Hepatocyte (in vitro differentiated cells): ENCODE results near the gene SIK3. TPM values are rescaled to one million over a fixed set of nuclear protein-coding genes. Genes with fewer than 3 reads are reported as not detected.

Experiments
- DNase-seq: peaks from one replicate; pipeline ENCODE4 v3.0.0-alpha.2; 2016; ENCODE audit warnings: low spot score
- H2AFZ ChIP-seq: fragments of 200-600 bp; sonication (generic); 2 replicates; pipeline ENCODE4 v1.6.0; 2016; ENCODE audit warnings: antibody characterized with exemption, mild to moderate bottlenecking
- H3K27ac ChIP-seq: fragments of 200-600 bp; sonication (generic); 2 replicates; pipeline ENCODE4 v1.5.1; 2016; ENCODE audit warnings: mild to moderate bottlenecking
- H3K27me3 ChIP-seq: fragments of 200-600 bp; sonication (generic); 2 replicates; pipeline ENCODE4 v1.6.1; 2016
- H3K36me3 ChIP-seq: fragments of 200-600 bp; sonication (generic); replicated peaks from 2 replicates; pipeline ENCODE4 v1.5.1; 2016; ENCODE audit warnings: low read depth; ENCODE audit not compliant: insufficient read depth
- H3K4me1 ChIP-seq: fragments of 200-600 bp; sonication (generic); 2 replicates; pipeline ENCODE4 v1.5.1; 2016; ENCODE audit warnings: mild to moderate bottlenecking, moderate library complexity; ENCODE audit not compliant: insufficient read depth
- H3K4me2 ChIP-seq: fragments of 200-600 bp; sonication (generic); 2 replicates; pipeline ENCODE4 v1.6.0; 2016
- H3K4me3 ChIP-seq: fragments of 200-600 bp; sonication (generic); 2 replicates; pipeline ENCODE4 v1.5.1; 2016; ENCODE audit warnings: mild to moderate bottlenecking
- H3K79me2 ChIP-seq: fragments of 200-600 bp; sonication (generic); 2 replicates; pipeline ENCODE4 v1.6.0; 2017; ENCODE audit warnings: mild to moderate bottlenecking
- H3K9me2 ChIP-seq: fragments of 200-600 bp; sonication (generic); replicated peaks from 2 replicates; pipeline ENCODE4 v1.6.0; 2017; ENCODE audit warnings: mild to moderate bottlenecking; ENCODE audit not compliant: insufficient read depth
- H3K9me3 ChIP-seq: fragments of 200-600 bp; sonication (generic); 2 replicates; pipeline ENCODE4 v1.5.1; 2016; ENCODE audit warnings: low read depth, mild to moderate bottlenecking
- H4K20me1 ChIP-seq: fragments of 200-600 bp; sonication (generic); 2 replicates; pipeline ENCODE4 v1.6.0; 2016; ENCODE audit warnings: mild to moderate bottlenecking; ENCODE audit not compliant: insufficient read depth, poor library complexity, severe bottlenecking
- CTCF ChIP-seq: fragments of 200-600 bp; sonication (generic); IDR thresholded peaks from 2 replicates; pipeline ENCODE4 v1.5.1; 2016; ENCODE audit warnings: antibody characterized with exemption, mild to moderate bottlenecking; ENCODE audit not compliant: poor library complexity
- EZH2 ChIP-seq: fragments of 200-600 bp; sonication (generic); IDR thresholded peaks from 2 replicates; pipeline ENCODE4 v1.6.1; 2016; ENCODE audit warnings: antibody characterized with exemption, mild to moderate bottlenecking, borderline replicate concordance
- EZH2phosphoT487 ChIP-seq: fragments of 200-600 bp; sonication (generic); IDR thresholded peaks from one replicate; pipeline ENCODE4 v1.6.1; 2018; ENCODE audit warnings: antibody characterized with exemption, mild to moderate bottlenecking, low read depth, moderate library complexity; ENCODE audit not compliant: unreplicated experiment, severe bottlenecking
- WGBS: methylation state at CpG from one replicate; pipeline ENCODE4 v1.1.6; 2016; ENCODE audit warnings: low lambda C conversion rate; ENCODE audit errors: missing lambda C conversion rate; 5-methylcytosine and 5-hydroxymethylcytosine counted together
- polyA plus RNA-seq: library from polyadenylated mRNA; unstranded; fragments of >200 nt; fragmentation: Nextera tagmentation; extraction: Ambion mirVana; gene quantifications from 2 replicates; pipeline ENCODE4 v1.2.1, GENCODE V29; 2016
- total RNA-seq: library from RNA; depleted of rRNA; stranded (reverse); fragments of >200 nt; gene quantifications from 2 replicates; pipeline ENCODE4 v1.2.3, GENCODE V29; 2014

The SIK3 gene
- total and polyA plus RNA-seq, 2 experiments from 2014 or later = 15.8 to 17.7 TPM

DNA sequence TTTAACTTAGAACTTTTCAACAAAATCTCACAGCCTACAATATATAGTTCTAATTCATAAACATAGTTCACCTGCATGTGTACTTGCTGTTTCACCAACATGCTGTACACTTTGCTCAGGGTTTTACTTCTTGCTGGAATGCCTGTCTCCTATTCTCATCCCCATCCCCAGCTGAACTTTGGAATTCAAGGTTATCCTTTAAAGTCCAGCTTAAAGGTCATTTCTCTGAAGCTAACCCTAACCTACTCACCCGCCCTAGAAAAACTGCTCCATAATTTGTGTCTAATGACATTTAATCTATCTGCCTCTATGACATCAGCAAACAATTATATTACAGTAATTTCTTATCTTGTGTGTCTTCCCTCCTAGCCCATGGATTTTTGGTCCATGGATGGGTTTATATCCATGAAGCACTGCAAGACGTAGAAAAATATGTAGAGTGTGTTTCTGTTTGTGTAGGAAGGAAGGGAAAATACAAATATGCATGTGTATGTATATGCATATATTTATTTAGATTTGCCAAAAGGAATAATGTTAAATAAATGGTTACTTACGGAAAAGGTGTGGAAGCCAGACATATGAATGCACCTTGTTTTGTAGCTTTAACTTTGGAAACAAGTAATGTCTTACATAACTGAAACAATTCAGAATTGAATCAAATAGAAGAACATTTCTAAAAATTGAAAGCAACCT, 161.3 kb downstream of the SIK3 start:
- Histone ChIP-seq H3K4me2 (no peak overlapping the region), H3K79me2 (no peaks in the 10 kb centered on the region), H3K36me3 (no peaks in the 10 kb centered on the region), H3K4me3 (no peak overlapping the region), H3K9me3 (no peaks in the 10 kb centered on the region), H3K27ac (no peak overlapping the region), H3K4me1 (no peaks in the 10 kb centered on the region), H3K27me3 (no peaks in the 10 kb centered on the region), H4K20me1 (no peaks in the 10 kb centered on the region), H2AFZ (no peak overlapping the region), H3K9me2 (no peaks in the 10 kb centered on the region)
- DNase-seq = no peak
- TF ChIP-seq EZH2phosphoT487 = no peak
- TF ChIP-seq EZH2 = no peak
- WGBS = 94% methylated on average over 3 of the region's 3 CpGs

GRCh38 chr11:116935514-116935913, 162.7 kb downstream of the SIK3 start:
- Histone ChIP-seq H3K4me1 (no peaks in the 10 kb centered on the region), H3K9me3 (no peaks in the 10 kb centered on the region), H3K27ac (no peak overlapping the region), H3K4me2 (no peak overlapping the region), H3K36me3 (no peaks in the 10 kb centered on the region), H2AFZ (no peak overlapping the region), H3K79me2 (no peaks in the 10 kb centered on the region), H3K4me3 (no peak overlapping the region), H4K20me1 (no peaks in the 10 kb centered on the region), H3K9me2 (no peaks in the 10 kb centered on the region), H3K27me3 (no peaks in the 10 kb centered on the region)
- DNase-seq = no peak
- 93% methylated on average over 1 of the region's 1 CpG for WGBS
- TF ChIP-seq EZH2phosphoT487 = no peak
- TF ChIP-seq EZH2 = no peak
- no peak for TF ChIP-seq CTCF

GRCh38 chr11:116935089-116935488, 163.1 kb downstream of the SIK3 start:
- no peak for DNase-seq
- Histone ChIP-seq H4K20me1 (no peaks in the 10 kb centered on the region), H3K36me3 (no peaks in the 10 kb centered on the region), H3K4me1 (no peaks in the 10 kb centered on the region), H2AFZ (no peak overlapping the region), H3K27ac (no peak overlapping the region), H3K4me3 (no peak overlapping the region), H3K4me2 (no peak overlapping the region), H3K27me3 (no peaks in the 10 kb centered on the region), H3K9me2 (no peaks in the 10 kb centered on the region), H3K9me3 (no peaks in the 10 kb centered on the region), H3K79me2 (no peaks in the 10 kb centered on the region)
- TF ChIP-seq CTCF (no peak), EZH2 (no peak), EZH2phosphoT487 (no peak)
- WGBS = 88% methylated on average over 1 of the region's 1 CpG

DNA sequence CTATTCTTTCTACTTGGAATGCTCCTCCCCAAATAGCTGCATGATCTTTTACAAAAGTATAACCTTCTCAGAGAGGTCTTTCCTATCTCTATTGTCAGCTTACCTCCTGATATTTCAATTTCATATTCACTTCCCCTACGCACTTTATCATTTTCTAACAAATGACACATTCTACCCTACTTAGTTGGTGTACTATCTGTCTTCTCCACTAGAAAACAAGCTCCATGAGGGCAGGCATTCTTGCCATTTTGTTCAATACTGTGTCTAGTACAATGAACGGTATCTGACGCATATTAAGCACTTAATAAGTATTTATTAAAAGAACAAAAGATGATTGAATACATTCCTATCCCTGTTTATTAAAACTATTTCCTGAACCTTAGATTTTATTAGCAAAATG, 164.3 kb downstream of the SIK3 start:
- H3K27me3 ChIP-seq = no peaks in the 10 kb centered on the region
- H3K36me3 ChIP-seq = no peaks in the 10 kb centered on the region
- 98% methylated on average over 3 of the region's 3 CpGs for WGBS
- H3K9me3 ChIP-seq = no peaks in the 10 kb centered on the region
- no peaks in the 10 kb centered on the region for H4K20me1 ChIP-seq
- no peak overlapping the region for H3K4me3 ChIP-seq
- H3K79me2 ChIP-seq = no peaks in the 10 kb centered on the region
- no peaks in the 10 kb centered on the region for H3K9me2 ChIP-seq
- H3K4me1 ChIP-seq = peaks cover 11% of the 10 kb centered on the region
- no peak overlapping the region for H3K4me2 ChIP-seq
- H2AFZ ChIP-seq = no peak overlapping the region
- TF ChIP-seq EZH2phosphoT487 (no peak), EZH2 (no peak), CTCF (no peak)
- no peak for DNase-seq
- no peak overlapping the region for H3K27ac ChIP-seq
